DMS79 treated with DMSO at 0.1 percent for 48 hours (cell line): ENCODE data around the gene CTPS1.

Experiments used
- DNase-seq: peaks from one replicate; lab custom pipeline; 2025; lab: John Stamatoyannopoulos, UW

The CTPS1 gene

DNA sequence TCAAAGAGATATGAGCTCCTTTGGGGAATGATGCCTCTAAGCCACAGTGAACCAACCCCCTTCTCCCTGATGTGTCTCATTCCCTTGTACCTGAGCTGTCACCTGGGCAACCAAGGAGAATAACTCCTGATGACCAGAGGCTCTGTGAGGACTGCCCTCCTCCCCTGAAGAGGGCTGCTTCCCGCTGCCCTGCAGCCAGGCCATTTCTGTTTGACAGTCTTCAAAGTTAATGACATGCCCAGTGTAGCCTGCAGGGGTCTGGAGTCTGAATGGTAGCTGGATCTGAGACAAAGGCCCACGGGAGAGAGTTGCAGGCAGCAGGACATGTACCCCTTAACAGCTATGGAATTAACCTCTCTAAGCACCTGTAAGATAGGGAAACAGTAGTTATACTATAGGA, 45.5 kb downstream of the CTPS1 start:
- DNase-seq = no peak

DNA sequence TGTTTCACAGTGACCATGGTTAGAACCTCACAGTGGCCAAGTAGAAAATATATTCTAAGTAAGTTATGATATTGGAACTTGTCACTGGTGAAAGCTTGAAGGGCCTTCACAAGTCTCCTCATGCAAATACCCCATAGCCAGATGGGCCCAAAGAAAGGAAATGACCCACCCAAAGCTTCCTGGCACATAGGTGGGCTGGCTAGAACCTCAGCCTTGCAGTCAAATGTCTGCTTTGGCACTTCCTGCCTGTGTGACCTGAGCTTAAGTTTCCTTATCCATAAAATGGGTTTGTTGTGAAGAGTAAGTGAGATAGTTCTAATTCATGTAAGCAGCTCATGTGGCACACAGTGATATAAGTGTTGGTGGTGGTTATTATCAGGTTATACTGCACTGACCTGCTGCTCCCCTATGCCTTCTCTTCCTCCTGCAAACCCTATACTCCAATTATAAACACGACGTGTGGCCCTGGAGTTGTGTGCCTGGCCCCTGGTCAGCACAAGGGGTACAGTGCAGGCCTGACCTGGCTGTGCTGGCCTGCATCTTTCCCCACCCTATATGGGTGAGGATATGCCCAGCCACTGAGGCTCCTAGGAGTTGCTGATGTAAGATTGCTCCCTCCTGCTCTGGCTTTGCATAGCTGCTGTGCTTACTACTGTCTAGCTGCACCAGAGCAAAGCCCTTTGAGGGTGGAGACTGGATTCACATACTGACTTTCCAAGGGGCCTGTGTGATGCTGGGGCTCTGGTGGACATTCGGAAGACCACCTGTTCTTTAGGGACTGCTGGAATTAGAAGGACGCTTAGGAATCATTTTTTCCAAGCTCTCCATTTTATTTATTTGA, 46.7 kb downstream of the CTPS1 start:
- DNase-seq = no peak

DNA sequence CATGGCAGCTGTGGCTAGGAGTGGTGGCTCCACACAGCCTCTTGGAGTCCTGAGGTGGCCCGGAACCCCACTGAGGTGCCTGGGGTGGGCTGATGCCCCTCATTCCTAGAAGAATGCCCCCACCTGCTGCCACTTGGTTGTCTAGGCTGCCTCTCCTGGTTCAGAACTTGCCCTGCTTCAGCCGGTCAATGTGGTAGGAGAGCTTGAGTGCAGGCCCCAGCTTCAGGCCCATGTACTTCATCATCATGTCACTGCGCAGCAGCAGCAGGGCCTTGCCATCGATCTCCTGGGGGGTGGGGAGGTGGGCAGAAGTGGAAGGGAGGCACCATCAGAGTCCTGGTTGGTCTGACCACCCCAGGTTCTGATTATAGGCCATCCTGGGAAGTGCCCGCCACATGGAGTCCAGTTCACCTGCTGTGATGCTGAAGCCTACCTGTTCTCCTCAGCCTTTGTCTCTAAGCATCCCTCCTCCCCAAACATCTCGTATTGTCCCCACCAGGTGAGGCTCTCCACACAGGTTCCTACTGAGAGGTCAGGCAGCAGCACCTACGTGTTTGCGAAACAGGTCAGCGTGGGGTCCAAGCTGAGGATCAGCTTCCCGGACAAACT, 48.6 kb downstream of the CTPS1 start:
- no peak for DNase-seq

DNA sequence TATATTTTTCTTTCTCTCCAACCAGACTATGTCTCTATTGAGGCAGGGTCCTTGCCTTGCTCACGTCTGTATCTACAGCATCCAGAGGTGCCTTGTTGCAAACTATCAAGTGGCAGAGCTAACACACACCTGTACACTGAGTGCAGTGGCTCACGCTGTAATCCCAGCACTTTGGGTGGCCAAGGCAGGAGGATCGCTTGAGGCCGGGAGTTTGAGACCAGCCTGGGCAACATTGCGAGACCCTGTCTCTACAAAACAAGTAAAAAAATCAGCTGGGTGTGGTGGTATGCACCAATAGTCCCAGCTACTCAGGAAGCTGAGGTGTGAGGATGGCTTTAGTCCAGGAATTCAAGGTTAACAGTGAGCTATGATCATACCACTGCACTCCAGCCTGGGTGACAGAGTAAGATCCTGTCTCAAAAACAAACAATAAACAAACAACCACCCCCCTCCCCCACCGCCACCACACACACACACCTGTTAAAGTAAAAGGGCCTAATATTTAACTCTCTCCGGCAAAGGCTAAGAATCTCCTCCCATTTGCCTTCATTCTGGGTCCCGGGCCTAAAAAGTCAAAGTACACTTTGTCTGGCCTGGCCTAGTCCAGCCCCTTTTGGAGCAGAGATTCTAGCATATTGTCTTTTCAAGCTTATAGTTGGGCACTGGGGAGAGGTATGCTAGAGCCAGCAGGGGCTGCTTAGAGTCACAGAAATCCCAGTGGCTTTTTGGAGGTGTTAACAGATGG, 51.5 kb downstream of the CTPS1 start:
- no peak for DNase-seq

DNA sequence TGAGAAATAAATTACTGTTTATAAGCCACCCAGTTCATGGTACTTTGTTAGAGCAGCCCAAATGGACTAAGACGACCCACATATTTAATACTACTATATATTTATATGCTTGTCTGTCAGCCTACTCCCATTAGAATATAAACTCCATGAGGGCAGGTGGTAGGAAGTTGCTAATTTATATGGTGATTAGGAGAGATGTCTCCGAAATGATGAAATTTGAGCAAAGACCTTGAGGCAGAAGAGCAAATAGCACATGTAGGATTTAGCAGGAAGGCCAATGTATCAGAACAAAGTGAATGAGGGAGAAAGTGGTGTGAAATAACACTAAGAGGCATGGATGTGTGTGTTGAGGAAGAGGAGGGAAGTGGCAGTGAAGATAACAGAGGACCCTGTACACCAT, 52.7 kb downstream of the CTPS1 start:
- no peak for DNase-seq

DNA sequence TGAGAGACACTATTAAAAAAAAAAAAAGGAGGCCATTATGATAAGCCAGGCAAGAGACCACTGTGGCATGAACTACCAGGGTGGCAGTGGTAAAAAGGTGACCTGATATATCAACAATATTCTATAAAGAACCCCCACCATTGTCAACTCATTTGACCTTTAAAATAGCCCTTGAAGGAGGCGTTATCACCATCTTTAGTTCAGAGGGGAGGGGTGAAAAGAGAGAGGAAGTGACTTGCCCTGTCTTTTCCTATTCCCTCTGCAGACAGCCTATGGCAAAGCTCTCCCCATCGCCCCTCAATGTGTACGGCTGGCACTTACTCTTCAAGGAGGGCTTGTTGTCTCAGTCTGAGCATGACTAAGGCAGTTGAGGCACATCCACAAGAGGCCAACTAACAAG, 53.8 kb downstream of the CTPS1 start:
- no peak for DNase-seq

DNA sequence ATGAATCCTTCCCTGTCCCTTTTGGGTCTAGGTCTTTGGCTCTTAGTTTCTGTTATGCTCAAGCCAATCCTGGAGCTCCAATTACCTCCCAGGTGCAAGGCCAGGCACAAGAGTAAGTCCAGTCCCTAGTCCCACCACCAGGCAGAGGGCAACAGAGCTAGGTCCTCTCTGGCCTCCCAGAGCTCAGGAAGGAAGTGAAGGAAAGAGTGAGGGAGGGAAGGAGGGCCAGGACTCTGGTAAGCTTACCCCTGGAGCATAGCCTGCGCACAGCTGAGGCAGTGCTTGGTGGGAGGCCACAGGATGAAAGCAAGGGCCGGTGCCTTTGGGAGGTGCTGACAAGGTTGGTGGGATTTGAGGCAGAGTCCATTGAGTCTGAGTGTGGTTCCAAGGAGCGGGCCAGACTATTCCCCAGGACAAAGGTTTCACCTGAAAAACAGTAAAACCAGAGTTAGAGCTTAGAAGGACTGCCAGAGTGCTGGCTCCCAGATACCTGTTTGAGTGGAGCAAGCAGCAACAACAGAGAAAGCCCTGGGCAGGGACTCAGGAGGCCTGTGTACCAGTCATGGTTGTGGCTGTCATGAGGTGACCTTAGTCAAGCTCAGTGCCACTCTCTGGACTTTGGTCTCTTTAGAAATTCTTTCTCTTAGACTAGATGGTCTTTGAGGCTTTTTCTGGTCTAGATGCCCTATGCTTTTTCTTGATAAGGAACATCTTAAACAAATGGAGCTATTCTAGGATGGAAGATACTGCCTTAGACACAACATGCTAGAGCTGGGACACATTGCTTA, 57.8 kb downstream of the CTPS1 start:
- DNase-seq = no peak

DNA sequence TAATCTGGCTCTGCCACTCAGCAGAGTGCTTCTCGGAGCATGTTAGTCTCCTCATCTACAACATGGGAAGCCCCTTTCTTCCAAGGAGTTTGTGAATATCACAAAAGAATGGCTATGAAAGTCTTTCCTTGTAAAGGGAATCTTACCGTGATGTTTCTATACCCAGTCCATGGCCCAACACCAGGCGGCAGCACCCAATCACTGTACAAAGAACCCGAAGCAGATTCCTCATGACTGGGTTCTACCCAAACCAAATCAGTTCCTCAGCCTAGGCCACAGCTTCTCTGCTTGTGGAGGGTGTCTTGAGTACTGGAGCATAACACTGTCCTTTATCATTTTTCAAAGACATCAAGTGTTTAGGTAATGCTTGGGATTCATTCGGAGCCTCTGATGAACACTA, 58.6 kb downstream of the CTPS1 start:
- DNase-seq = no peak

DNA sequence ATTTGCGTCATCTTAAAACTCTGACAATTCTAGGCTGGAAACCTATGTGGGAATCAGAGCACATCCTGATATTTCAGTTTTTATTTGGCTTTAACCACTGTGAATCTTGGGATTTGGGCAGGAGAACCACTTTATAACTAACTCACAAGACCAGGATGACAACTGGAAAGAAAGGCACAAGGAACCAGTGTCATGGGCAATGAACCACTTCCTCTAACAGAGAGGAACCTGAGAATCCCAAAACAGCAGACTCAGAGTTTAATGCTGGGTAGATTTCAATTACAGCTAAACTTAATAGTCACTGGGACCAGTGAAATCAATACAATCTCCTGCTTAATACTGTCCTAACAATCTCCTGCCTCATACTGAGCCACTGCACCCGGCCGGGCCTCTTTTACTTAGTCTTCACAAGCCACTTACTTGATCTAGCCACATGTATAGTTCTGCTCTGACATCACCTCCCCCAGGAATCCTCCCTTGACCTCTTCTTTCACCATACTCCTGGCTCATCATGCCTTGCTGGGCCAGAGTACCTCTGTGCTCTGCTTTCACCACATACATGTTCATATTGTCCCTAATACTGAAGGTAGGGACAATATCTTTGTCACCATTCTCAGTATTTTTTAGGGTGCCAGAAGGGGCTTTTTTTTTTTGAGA, 62.2 kb downstream of the CTPS1 start:
- no peak for DNase-seq

DNA sequence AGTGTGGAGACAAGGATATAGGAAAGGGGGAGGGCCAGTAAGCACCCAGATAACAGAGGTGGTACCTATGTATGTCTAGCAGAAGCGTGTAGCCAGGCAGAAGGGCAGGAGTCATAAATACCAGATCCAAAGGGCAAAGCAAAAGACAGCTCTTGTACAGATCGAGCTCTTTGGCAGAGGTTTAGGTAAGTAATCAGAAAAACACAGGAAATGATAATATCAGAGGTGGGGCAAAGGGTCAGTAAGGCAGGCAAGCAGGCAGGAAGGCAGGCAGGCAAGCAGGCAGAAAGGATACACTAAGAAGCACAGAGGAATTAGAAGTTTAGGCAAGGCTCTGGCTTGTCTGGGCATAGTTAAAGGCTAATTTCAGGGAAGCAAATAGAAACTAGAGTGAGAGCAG, 64.7 kb downstream of the CTPS1 start:
- DNase-seq = no peak

DNA sequence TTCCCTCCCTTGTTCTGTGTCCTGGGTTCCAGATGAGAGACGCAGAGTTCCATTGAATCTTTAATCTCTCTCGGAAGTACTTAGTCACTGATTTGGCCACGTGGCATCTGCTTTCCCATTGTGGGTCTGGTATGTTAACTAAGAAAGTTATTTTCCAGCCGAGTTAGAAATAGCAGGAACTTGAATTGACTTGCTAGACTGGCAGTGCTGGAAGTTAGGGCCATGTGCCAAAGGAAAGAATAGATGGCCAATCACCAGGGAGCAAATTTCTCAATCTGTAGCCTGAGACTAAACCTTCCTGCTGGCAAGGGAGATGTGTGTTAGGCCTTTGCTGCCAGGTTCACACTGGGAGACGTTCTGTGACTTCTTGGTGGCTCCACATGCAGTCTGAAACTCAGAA, 66.2 kb downstream of the CTPS1 start:
- DNase-seq = no peak

DNA sequence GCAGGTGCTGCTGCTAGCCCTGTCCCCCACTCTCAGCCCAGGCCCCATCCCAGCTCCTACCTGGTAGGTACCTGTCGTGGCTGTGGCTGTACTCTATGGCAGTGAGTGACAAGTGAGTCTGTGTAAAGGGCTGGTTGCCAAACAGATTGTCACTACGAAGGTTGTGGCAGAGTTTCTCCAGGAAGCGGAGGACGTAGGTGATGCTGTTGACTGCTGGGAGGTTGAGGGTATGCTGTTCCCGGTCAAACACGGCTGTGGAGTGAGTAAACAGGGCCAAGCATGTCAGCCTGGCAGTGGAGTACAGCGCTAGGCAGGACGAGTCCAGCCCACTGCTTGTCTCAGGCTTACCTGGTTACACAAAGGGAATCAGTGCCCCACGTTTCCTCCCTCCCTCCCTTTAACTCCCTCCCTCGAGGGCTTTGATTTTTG, 66.9 kb downstream of the CTPS1 start:
- DNase-seq = no peak

DNA sequence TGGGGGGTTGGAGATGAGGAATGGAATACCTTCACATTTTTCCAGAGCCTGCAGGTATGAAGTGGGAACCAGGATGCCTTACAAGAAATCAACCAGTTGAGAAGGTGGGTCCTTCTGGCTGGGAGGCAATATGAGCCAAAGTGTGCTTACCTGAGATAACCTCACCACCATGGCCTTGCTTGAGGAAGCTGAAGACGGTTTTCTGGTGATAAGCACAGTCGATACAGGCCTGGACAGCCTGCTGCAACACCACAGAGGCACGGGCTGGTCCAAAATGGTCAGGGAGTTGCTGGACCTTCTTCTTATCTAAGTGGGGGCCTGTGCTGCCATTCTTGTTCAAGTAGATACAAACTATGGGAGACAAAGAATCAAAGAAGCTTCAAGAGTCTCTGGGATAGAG, 69.0 kb downstream of the CTPS1 start:
- no peak for DNase-seq

DNA sequence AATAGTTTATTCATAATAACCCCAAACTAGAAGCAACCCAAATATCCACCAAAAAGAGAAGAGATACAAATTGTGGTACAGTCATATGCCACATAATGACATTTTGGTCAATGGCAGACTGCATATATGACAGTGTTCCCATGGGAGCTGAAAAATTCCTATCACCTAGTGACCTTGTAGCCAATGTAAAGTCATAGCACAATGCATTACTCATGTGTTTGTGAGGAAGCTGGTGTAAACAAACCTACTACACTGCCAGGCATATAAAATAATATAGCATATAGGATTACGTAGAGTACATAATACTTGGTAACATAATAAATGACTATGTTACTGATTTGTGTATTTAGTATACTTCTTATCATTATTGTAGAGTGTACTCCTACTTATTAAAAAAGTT, 71.5 kb downstream of the CTPS1 start:
- DNase-seq = no peak

DNA sequence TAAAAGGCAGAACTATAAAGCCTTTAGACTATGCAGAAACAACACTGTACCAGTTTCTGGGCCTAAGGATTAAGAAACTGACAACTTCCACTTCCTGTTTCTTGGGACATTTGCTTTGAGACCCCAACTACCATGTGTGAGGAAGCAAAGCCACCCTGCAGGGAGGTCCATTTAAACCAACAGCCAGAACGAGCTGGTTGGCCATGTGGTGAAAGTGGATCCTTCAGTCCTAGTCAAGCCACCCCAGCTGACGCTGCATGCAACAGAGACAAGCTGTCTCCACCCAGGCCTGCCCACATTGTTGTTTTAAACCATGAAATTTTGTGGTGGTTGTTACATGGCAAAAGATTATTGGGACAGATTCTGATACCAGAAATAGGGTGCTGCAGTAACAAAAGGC, 73.8 kb downstream of the CTPS1 start:
- DNase-seq = no peak

DNA sequence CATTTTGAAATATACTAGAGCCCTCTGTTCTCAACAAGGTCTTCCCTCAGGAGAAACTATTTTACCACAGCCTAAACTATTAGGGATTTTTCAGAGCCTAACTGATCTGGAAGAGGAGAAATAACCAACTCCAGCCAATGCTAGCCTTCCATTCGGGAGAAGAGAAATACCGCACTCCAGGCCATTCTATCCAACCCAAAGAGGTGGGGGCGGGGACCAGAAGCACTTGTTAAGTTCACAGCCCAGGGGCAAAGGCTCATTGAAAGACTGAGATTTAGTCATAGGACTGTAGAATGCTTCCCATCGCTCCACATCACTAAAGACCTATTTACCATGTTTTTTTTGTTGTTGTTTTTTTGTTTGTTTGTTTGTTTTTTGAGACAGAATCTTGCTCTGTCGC, 77.4 kb downstream of the CTPS1 start:
- DNase-seq = no peak
